ENCODE results near the gene C1QTNF12. TPM values are rescaled to one million over a fixed set of nuclear protein-coding genes. Genes with fewer than 3 reads are reported as not detected.

Gene C1QTNF12
- total RNA-seq, 1 donor, result 0.27 TPM

GRCh38 chr1:1230656-1231399, 15.7 kb downstream of the C1QTNF12 start:
- DNase-seq (ENCODE audit: low read depth in 2 of 3, low spot score in 2 of 3), result no peak

GRCh38 chr1:1229770-1230169, 16.8 kb downstream of the C1QTNF12 start:
- DNase-seq (ENCODE audit: low read depth in 2 of 3, low spot score in 2 of 3), result no peak

GRCh38 chr1:1228596-1229321, 17.8 kb downstream of the C1QTNF12 start:
- no peak for DNase-seq (ENCODE audit: low read depth in 2 of 3, low spot score in 2 of 3)

- no peak for DNase-seq (ENCODE audit: low read depth in 2 of 3, low spot score in 2 of 3)
Observed at GRCh38 chr1:1228187-1228586, 18.3 kb downstream of the C1QTNF12 start.

GRCh38 chr1:1227386-1227785, 19.1 kb downstream of the C1QTNF12 start:
- no peak for DNase-seq (ENCODE audit: low read depth in 2 of 3, low spot score in 2 of 3)

GRCh38 chr1:1226566-1227362, 19.8 kb downstream of the C1QTNF12 start:
- DNase-seq (ENCODE audit: low read depth in 2 of 3, low spot score in 2 of 3), result no peak

GRCh38 chr1:1225913-1226312, 20.6 kb downstream of the C1QTNF12 start:
- DNase-seq (ENCODE audit: low read depth in 2 of 3, low spot score in 2 of 3), result no peak

- DNase-seq (ENCODE audit: low read depth in 2 of 3, low spot score in 2 of 3), result no peak
Observed at GRCh38 chr1:1225238-1225845, 21.2 kb downstream of the C1QTNF12 start.

GRCh38 chr1:1223891-1224290, 22.6 kb downstream of the C1QTNF12 start:
- no peak for DNase-seq (ENCODE audit: low read depth in 2 of 3, low spot score in 2 of 3)

- DNase-seq (ENCODE audit: low read depth in 2 of 3, low spot score in 2 of 3), result no peak
Observed at GRCh38 chr1:1223321-1223720, 23.2 kb downstream of the C1QTNF12 start.

GRCh38 chr1:1222575-1223225, 23.8 kb downstream of the C1QTNF12 start:
- DNase-seq (ENCODE audit: low read depth in 2 of 3, low spot score in 2 of 3), result no peak

- no peak for DNase-seq (ENCODE audit: low read depth in 2 of 3, low spot score in 2 of 3)
Observed at GRCh38 chr1:1221887-1222574, 24.5 kb downstream of the C1QTNF12 start.

GRCh38 chr1:1220197-1220596, 26.3 kb downstream of the C1QTNF12 start:
- no peak for DNase-seq (ENCODE audit: low read depth in 2 of 3, low spot score in 2 of 3)

- DNase-seq (ENCODE audit: low read depth in 2 of 3, low spot score in 2 of 3), result no peak
Observed at GRCh38 chr1:1219341-1219740, 27.2 kb downstream of the C1QTNF12 start.

GRCh38 chr1:1218524-1219200, 27.9 kb downstream of the C1QTNF12 start:
- no peak for DNase-seq (ENCODE audit: low read depth in 2 of 3, low spot score in 2 of 3)

- no peak for DNase-seq (ENCODE audit: low read depth in 2 of 3, low spot score in 2 of 3)
Observed at GRCh38 chr1:1217621-1218523, 28.6 kb downstream of the C1QTNF12 start.

GRCh38 chr1:1216770-1217620, 29.5 kb downstream of the C1QTNF12 start:
- no peak for DNase-seq (ENCODE audit: low read depth in 2 of 3, low spot score in 2 of 3)

Measured in hematopoietic multipotent progenitor cell (in vitro differentiated cells).